Measurements from ENCODE around the gene PPP1R12C.

PPP1R12C gene

DNA sequence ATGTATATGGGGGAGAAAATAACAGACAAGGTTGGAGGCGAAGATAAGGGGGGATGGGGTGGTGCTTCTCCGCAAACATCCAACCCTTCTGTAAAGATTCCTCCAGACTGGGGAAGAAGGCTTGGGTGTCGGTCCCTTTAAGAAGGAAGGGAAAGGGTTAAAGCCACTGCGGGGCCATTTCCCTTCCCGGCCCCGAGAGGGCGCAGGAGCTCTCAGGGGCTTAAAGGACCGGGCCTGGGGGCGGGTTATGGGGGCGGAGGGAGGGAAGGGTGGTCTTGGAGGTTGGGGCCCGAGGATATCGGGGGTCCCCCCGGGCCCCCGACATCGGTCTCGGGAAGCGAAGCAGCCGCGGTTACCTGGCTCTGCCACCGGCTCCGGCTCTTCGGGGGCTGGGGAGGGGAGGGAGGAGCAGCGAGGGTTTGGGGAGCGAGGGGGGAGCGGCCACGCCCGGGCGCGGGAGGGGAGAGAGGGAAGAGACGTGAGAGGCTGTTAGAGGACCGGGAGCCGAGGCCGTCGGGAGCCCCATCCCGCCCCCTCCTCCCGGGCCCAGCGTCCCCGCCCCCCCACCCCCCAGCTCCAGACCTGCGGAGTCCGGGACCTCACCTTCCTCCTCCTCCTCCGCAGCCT lies 28.8 kb upstream of the PPP1R12C start:
- no peak for FAIRE-seq

- FAIRE-seq = no peak
Observed at GRCh38 chr19:55145232-55145631, 27.8 kb upstream of the PPP1R12C start.

GRCh38 chr19:55141696-55142095 lies 24.3 kb upstream of the PPP1R12C start:
- FAIRE-seq = no peak

DNA sequence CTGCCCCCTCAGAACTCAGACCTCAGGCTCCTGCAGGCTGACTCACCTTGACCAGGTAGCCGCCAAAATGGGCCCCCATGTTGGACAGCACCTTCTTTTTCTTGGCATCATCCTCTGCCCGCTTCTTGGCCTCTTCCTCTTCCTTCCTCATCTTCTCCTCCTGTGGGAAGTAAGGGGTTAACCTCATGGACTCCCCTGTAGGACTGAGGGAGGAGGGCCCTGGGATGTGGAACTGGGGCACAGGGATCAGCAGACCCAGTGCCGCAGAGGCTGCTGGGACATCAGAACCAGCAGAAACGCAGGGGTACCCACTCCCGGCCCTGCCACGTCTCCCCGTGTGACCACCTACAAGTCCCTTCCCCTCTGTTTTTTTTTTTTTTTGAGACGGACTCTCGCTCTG lies 20.5 kb upstream of the PPP1R12C start:
- no peak for FAIRE-seq

- no peak for FAIRE-seq
Observed at GRCh38 chr19:55136399-55137102, 19.1 kb upstream of the PPP1R12C start.

DNA sequence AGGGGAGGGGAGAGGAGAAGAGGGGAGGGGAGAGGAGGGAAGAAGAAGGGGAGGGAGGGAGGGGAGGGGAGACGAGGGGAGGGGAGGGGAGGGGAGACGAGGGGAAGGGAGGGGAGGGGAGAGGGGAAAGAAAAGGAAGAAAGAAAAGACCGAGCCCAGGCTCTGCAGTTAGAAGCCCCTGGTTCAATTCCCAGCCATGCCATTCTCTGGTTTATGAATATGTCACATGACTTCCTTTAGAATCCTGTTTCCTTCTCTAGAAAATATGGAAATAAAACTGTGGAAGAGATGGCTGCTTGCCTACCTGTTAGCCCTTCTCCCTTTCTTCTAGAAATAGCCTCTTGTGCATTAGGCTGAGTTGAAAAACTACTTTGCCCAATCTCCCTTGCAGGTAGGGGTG lies 17.3 kb upstream of the PPP1R12C start:
- FAIRE-seq = no peak

DNA sequence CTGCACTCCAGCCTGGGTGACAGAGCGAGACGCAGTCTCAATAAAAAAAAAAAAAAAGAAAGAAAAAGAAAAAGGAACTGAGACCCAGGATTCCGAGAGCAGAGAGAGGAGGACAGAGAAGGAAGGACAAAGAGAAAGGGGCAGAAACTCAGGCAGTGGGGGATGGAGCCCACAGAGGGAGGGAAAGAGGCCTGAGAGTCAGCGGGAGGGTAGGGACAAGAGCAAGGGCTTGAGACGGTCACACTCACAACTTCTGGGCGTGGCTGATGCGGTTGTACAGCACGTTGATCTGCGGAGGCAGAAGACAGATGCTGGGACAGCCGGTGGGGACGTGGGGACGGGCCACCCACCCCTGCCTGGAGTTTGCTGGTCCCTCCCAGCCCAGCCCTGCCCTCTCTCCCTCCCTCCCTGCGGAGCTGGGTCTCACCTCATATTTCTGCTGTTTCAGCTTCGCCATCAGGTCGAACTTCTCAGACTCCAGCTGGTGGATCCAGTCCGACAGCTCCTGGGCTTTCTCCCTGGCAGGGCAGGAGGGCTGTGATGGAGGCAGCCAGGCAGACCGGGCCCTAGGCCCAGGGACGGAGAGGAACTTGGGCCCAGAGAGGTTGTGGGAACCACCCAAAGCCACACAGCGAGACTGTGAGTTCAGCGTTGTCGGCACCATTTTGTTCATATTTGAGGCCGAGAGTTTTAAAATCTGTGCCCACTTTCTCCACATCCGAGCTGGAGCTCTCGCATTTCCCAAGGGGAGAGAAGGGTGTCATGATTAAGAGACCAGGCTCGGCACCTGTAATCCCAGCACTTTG lies 16.4 kb upstream of the PPP1R12C start:
- no peak for FAIRE-seq

DNA sequence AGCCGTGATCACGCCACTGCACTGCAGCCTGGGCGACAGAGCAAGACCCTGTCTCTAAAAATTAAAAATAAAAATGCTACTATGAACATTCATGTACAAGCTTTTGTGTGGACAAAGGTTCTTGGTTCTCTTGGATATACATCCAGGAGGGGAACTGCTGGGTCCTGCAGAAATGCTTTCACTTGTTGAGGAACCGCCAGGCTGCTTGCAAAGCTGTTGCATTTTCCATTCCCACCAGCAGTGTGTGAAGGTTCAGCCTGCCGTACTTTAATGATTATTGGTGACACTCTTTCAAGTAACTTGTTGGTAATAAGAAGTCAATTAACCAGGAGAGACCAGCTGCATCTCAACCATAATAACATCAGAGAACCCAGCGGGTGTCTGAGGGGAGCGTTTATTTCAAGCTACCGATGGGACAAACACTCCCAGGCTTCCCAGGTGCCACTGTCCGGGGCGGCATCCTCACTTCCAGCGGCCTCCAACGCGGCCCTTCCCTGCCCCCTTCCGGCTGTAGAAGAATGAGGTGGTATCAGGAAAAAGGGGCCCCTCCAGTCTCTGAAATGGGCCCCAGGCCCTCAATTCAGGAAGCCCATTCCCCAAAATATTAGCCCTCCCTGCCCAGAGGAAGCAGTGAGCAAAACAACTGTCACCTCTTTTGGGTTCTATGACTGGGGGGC lies 15.2 kb upstream of the PPP1R12C start:
- FAIRE-seq = no peak

DNA sequence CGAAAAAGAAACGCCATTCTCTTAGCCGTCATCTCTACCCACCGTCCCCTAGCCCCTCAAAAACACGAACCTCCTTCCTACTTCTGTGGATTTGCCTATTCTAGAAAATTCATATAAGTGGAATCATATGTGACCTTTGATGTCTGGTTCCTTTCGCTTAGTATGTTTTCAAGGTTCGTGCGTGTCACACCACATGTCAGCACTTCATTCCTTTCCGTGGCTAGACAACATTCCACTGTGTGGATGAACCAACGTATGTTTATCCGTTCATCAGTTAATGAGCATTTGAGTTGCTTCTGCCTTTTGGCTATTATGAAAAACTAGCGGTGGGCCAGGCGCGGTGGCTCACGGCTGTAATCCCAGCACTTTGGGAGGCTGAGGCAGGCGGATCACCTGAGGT lies 14.0 kb upstream of the PPP1R12C start:
- FAIRE-seq = no peak

DNA sequence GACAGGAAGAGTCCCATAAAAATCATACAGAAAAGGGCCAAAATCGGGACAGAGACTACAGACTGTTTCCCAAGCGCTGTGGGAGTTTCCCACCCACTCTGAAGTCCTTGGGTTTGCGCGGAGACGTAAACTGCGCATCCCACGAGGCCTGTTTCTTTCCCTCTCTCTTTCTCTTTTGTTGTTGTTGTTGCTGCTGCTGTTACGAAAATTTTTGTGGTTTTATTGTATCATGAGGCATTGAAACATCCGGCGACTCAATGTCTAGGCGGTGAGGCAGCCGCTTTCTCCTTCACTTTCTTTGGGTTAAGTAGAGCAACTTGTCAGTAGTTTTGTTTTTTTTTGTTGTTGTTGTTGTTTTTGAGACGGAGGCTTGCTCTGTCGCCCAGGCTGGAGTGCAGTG lies 1.6 kb upstream of the PPP1R12C start:
- FAIRE-seq = no peak

- FAIRE-seq = no peak
Observed at GRCh38 chr19:55118401-55118991, 1.1 kb upstream of the PPP1R12C start.

DNA sequence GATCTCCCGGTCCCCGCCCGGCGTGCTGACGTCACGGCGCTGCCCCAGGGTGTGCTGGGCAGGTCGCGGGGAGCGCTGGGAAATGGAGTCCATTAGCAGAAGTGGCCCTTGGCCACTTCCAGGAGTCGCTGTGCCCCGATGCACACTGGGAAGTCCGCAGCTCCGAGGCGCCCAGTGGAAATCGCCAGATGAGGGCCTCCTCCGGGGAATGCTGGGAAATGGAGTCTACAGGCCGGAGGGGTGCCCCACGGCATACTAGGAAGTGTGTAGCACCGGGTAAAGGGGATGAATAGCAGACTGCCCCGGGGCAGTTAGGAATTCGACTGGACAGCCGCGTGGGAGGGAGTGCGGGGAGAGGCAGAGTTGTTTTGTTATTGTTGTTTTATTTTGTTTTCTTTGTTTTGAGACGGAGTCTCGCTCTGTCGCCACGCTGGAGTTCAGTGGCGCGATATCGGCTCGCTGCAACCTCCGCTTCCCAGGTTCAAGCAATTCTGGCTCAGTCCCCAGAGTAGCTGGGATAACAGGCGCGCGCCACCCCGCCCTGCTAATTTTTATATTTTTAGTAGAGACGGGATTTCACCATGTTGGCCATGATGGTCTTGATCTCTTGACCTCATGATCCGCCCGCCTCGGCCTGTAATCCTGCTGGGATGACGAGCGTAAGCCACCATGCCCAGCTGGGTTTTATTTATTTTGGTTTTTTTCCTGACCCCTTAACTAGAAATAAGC lies 390 bp upstream of the PPP1R12C start:
- peak; percentile 91 for FAIRE-seq

GRCh38 chr19:55116232-55116858 lies 1.1 kb downstream of the PPP1R12C start:
- no peak for FAIRE-seq

DNA sequence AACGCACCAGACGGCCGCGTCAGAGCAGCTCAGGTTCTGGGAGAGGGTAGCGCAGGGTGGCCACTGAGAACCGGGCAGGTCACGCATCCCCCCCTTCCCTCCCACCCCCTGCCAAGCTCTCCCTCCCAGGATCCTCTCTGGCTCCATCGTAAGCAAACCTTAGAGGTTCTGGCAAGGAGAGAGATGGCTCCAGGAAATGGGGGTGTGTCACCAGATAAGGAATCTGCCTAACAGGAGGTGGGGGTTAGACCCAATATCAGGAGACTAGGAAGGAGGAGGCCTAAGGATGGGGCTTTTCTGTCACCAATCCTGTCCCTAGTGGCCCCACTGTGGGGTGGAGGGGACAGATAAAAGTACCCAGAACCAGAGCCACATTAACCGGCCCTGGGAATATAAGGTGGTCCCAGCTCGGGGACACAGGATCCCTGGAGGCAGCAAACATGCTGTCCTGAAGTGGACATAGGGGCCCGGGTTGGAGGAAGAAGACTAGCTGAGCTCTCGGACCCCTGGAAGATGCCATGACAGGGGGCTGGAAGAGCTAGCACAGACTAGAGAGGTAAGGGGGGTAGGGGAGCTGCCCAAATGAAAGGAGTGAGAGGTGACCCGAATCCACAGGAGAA lies 1.9 kb downstream of the PPP1R12C start:
- FAIRE-seq = no peak

- FAIRE-seq = no peak
Observed at GRCh38 chr19:55114566-55115145, 2.8 kb downstream of the PPP1R12C start.

DNA sequence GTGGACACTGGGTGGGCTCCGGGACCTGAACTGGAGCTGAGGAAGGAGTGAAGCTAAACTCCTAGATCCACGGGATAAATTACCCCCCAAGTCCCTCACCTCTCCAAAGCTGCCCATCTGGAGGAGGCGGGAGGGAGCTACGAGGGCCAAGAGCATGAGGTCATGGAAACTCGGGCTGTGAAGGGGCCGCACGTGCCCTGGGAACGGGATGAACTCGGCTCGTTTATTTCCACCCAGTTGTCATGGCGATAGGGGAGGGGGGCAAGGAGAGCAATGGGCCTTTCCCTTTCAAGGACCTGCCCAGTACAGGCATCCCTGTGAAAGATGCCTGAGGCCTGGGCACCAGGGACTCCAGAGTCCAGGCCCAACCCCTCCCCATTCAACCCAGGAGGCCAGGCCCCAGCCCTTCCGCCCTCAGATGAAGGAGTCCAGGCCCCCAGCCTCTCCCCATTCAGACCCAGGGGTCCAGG lies 3.8 kb downstream of the PPP1R12C start:
- no peak for FAIRE-seq

GRCh38 chr19:55112777-55113569 lies 4.5 kb downstream of the PPP1R12C start:
- FAIRE-seq = no peak

DNA sequence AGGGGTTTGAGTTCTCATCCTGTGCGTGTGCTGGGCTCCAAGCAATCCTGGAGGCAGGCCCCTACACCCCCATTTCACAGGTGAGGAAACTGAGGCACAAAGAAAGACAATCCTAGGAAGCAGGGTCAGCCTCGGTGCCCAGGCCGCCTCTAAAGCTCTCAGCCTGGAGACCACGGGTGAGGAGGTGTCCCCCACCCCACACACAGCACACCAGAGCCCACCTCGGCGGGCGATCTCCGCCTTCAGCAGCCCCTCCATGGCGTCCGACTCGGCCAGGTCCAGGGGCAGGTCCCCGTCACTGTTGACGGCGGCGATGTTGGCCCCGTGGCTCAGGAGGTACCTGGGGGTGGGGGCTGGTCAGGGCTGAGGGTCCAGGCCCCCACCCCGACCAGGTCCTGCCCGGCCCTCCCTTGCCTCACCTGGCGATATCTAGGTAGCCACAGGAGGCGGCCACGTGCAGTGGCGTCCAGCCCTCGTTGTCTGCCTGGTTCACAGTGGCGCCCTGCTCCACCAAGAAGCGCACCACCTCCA lies 5.1 kb downstream of the PPP1R12C start:
- no peak for FAIRE-seq

DNA sequence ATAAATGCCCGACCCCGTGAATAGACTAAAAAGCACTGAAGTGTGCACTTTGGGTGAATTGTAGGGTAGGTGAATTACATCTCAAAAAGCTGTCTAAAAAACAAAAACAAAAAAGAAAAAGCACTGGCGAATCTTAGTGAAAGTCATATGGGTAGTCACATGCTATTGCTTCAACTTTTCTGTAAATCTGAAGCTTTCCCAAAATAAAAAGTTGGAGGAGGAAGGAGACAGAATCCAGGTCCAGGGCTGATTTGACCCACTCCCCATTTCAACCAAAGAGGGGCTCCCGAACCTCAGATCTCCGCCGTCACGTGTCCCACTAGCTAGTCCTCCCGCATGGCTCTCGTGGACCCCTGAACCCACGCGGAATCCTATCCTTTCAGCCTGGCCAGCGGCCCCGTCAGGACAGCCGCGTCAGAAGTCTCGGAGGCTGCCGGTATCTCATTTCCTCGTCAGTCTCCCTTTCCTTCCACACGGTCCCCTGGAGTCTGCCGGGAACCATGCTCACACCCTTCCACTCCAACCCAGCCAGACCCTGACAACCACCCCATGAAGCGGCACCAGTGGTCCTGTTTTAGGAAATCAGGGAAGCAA lies 6.1 kb downstream of the PPP1R12C start:
- FAIRE-seq = no peak
